ENCODE measurements around the gene EHMT2. TPM values are rescaled to one million over a fixed set of nuclear protein-coding genes. Genes with fewer than 3 reads are reported as not detected.
A peak's percentile ranks its signal among the peaks of the same experiment; 100 is the strongest.
"Not testable (repeated sequence)": the region's sequence is repeated elsewhere in the genome, so short reads cannot be mapped to it uniquely, and the experiment has no call there.

EHMT2 gene
- total and polyA plus RNA-seq, 5 donors, result 13.5 to 24.0 (median 19.9) TPM

DNA sequence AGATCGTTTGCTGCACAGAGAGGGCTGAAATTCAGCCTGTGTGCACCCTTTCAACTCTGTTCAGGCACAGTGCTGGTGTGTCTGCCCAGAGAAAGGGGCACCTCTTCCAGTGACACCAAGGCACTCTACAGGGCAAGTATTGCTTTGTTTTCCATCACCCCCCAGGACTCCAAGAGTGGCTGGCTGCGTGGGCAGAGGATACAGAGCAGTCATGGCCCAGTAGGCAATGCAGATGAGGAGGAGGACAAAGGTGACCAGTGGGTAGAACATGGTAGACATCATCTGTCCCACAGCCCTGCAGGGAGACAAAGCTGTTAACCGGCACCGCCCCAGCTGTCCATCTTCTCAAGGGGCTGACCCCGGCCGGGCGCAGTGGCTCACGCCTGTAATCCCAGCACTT is 28.2 kb downstream of the EHMT2 start:
- ATAC-seq (no peak), DNase-seq (peak in 2 of 3 donors; percentile 25 to 36)
- H3K27ac ChIP-seq (ENCODE audit: low read length), result no peak overlapping the region
- H3K4me3 ChIP-seq (ENCODE audit: low read length), result no peak overlapping the region
- H3K4me1 ChIP-seq (ENCODE audit: control insufficient read depth, insufficient read depth, low read length), result no peaks in the 10 kb centered on the region
- 75% methylated on average over 8 of the region's 8 CpGs for WGBS
- H3K27me3 ChIP-seq (ENCODE audit: control insufficient read depth, insufficient read depth), result no peaks in the 10 kb centered on the region
- no peaks in the 10 kb centered on the region for H3K9me3 ChIP-seq (ENCODE audit: control insufficient read depth, low read length)
- intact Hi-C loops (cut with DNase I), result loop anchor here in 1 of 4 donors (10.0 kb wide), 1 partner anchor 185 kb away; the partner anchor contains the start of gene LY6G5C

DNA sequence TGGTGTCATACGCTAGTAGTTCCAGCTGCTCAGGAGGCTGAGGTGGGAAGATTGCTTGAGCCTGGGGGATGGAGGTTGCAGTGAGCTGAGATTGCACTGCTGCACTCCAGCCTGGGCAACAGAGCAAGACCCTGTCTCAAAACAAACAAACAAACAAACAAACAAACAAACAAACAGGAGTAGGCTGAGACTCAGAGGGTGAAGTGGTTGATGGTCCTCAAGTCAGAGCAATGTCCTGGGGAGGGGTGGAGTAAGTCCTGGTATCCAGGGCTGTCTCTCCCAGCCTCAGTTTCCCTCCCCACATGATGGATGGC is 28.9 kb downstream of the EHMT2 start:
- intact Hi-C loops (cut with DNase I), result loop anchor here in 1 of 4 donors (10.0 kb wide), 1 partner anchor 184 kb away; the partner anchor contains the start of gene LY6G5C
- H3K4me1 ChIP-seq (ENCODE audit: control insufficient read depth, insufficient read depth, low read length); H3K9me3 ChIP-seq (ENCODE audit: control insufficient read depth, low read length); H3K27me3 ChIP-seq (ENCODE audit: control insufficient read depth, insufficient read depth); DNase-seq; H3K4me3 ChIP-seq (ENCODE audit: low read length); H3K27ac ChIP-seq (ENCODE audit: low read length); ATAC-seq: not testable (repeated sequence)
- 75% methylated on average over 1 of the region's 1 CpG for WGBS

DNA sequence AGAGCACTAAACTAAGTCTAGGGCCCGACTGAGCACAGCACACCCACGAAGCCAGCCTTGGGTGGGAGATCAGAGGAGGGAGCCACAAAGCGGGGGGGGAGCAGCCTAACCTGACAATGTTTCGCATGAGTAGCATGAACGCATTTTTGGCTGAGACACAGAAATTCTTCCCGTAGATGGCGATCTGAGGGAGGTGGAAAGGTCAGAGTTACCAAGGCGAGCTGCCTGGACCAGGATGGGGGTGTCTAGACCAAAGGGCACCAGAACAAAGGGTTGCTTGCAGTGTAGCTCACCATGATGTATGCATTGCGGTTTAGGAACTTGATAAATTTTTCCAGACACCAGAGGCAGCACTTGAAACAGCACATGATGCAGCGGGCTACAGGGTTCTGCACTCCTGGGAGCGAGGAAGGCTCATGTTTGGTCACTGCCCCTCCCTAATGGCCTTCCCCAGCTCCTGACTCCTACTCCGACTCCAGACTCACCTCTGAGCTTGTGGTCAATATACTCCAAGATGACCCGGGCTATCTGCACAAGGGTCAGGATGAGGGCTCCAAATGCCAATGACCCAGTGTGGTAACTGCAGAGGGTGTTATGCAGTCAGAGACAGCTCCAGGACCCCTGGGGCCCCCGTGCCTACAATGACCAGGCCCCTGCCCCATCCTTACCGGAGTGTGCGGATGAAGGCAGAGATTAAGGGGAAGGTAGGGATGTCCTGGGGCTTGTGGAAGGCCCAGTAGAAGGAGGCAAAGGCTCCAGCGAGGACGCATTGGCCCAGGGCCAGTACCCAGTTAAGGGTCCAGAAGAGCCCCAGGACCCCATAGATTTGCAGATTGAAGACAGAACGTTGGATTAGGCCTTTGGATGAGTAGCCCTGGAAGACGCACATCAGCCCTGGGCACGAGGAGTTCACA is 32.0 kb downstream of the EHMT2 start:
- Histone ChIP-seq H3K4me1 (ENCODE audit: control insufficient read depth, insufficient read depth, low read length) (peaks cover 2% of the 10 kb centered on the region), H3K27ac (ENCODE audit: low read length) (no peak overlapping the region), H3K27me3 (ENCODE audit: control insufficient read depth, insufficient read depth) (no peaks in the 10 kb centered on the region), H3K9me3 (ENCODE audit: control insufficient read depth, low read length) (no peaks in the 10 kb centered on the region), H3K4me3 (ENCODE audit: low read length) (no peak overlapping the region)
- intact Hi-C loops (cut with DNase I), result loop anchor here in 1 of 4 donors (10.0 kb wide), 1 partner anchor 181 kb away; the partner anchor contains the start of gene LY6G5C
- no peak for ATAC-seq
- peak in 2 of 3 donors; percentile 27 to 30 for DNase-seq
- WGBS, result 79% methylated on average over 21 of the region's 21 CpGs

DNA sequence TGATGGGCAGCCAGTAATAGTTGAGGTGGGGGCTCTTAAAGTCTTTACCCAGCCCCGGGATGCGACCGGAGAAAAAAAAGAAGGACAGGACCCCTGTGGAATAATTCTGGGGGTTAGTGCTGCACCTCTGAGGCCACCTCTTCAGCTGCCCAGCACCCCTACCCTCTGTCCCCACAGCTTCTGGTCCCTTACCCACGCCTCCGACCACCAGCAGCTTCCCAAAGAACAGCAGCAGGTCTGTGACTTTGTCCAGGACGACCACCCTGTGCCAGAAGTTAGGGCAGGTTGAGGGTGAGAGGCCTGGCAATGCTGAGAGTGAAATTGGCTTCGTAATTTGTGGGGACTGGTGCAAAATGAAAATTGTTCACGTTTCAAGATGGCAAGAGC is 32.7 kb downstream of the EHMT2 start:
- Histone ChIP-seq H3K27me3 (ENCODE audit: control insufficient read depth, insufficient read depth) (no peaks in the 10 kb centered on the region), H3K27ac (ENCODE audit: low read length) (no peak overlapping the region), H3K4me3 (ENCODE audit: low read length) (no peak overlapping the region), H3K9me3 (ENCODE audit: control insufficient read depth, low read length) (no peaks in the 10 kb centered on the region), H3K4me1 (ENCODE audit: control insufficient read depth, insufficient read depth, low read length) (peaks cover 2% of the 10 kb centered on the region)
- DNase-seq, result peak in 2 of 3 donors; percentile 26 to 28
- 85% methylated on average over 8 of the region's 8 CpGs for WGBS
- intact Hi-C loops (cut with DNase I), result loop anchor here in 1 of 4 donors (10.0 kb wide), 1 partner anchor 180 kb away; the partner anchor contains the start of gene LY6G5C
- no peak for ATAC-seq

DNA sequence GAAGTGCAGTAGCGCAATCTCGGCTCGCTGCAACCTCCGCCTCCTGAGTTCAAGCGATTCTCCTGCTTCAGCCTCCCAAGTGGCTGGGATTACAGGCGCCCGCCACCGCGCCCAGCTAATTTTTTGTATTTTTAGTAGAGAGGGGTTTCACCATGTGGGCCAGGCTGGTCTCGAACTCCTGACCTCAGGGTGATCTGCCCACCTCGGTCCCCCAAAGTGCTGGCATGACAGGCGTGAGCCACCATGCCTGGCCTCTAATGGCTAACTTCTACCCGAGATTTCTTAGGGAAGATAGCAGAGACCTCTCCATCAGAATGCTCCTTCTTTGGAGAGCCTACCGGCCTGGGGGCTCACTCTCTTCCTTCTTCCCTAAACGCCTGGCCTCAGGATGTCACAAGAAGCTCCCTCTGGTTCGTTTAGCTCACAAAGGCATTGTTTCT is 33.4 kb downstream of the EHMT2 start:
- not testable (repeated sequence) for H3K27me3 ChIP-seq (ENCODE audit: control insufficient read depth, insufficient read depth); H3K9me3 ChIP-seq (ENCODE audit: control insufficient read depth, low read length); H3K27ac ChIP-seq (ENCODE audit: low read length); H3K4me1 ChIP-seq (ENCODE audit: control insufficient read depth, insufficient read depth, low read length); ATAC-seq
- 14% methylated on average over 16 of the region's 16 CpGs for WGBS
- intact Hi-C loops (cut with DNase I), result loop anchor here in 1 of 4 donors (10.0 kb wide), 1 partner anchor 179 kb away; the partner anchor contains the start of gene LY6G5C
- peak in 1 of 3 donors; percentile 54 for DNase-seq
- H3K4me3 ChIP-seq (ENCODE audit: low read length), result peak overlapping the region; percentile 46

DNA sequence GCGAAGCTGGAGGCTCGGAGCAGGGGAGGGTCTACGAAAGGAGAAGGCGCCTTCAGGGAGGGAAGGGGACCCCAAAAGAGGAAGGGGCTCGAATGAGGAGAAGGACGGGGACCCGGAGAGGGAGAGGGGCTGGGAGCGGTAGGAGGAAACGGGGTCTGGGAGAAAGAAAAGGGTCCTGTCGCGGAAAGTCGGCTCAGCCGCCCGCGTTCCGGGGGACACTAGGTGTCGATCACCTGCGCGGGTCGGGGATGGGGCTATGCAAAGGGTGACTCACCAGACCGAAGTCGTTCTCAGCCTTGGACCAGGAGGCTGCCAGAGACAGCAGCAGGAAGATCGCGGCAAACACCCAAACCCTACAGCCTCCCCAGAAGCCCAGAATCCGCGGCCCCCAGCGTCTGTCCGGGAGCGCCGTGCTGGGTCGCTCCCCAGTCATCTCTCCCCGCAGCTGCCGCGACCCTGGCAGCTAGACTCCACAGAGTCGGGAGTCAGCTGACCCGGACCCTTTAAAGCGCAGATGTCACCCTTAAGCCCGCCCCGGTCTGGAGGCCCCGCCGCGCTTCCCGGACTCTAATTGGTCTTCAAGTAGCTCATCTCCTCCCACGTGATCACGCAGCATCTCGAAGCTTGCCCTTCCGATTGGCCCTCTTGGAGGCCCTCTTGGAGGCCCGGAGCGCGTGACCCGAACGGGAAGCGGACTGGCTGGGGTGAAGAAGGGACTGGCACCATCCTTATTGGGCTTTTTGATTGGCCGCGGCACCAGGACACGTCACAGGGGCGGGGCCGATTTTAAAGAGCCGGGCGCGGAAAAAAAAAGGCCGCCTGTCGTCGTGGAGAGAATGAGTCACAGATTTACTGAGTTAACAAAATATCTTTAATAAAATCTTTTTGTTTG is 34.9 kb downstream of the EHMT2 start, which contains the start of gene NEU1:
Gene NEU1, minus strand, starts transcription at position 478 of the 892 bp plus-strand sequence. Its CDS starts 45 bp downstream, at position 433.
- Histone ChIP-seq H3K27ac (ENCODE audit: low read length) (peak within 1 kb of the TSS; percentile 86), H3K4me3 (ENCODE audit: low read length) (peak within 1 kb of the TSS; percentile 85), H3K9me3 (ENCODE audit: control insufficient read depth, low read length) (no peaks in the 10 kb centered on the region), H3K4me1 (ENCODE audit: control insufficient read depth, insufficient read depth, low read length) (peaks cover 2% of the 10 kb centered on the region), H3K27me3 (ENCODE audit: control insufficient read depth, insufficient read depth) (no peaks in the 10 kb centered on the region)
- DNase-seq (peak; percentile 100), ATAC-seq (peak; percentile 98)
- intact Hi-C loops (cut with DNase I), result loop anchor here in 1 of 4 donors (10.0 kb wide), 1 partner anchor 178 kb away; the partner anchor contains the start of gene LY6G5C
- under 1% methylated on average over 64 of the region's 64 CpGs for WGBS

DNA sequence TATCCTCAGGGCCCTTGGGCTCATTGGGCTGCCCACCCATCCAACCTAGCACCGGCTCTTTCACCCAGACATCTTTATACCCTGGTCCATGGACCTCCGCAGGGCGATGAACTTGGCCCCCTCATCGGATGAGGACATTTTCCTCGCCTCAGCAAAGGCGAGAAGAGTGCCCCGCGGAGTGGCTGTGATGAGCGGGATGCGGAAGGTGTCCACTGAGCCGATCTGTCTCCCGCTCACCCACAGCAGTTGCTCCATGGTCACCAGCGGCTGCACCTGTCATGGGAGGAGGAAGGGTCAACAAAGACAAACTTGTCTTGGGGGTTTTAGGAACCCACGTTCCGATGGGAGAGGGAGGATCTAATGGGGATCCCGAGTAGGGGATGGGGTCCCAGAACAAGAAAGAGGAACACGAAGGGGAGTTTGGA is 35.6 kb downstream of the EHMT2 start:
- Histone ChIP-seq H3K27ac (ENCODE audit: low read length) (no peak overlapping the region), H3K4me3 (ENCODE audit: low read length) (peak overlapping the region; percentile 85), H3K27me3 (ENCODE audit: control insufficient read depth, insufficient read depth) (no peaks in the 10 kb centered on the region), H3K9me3 (ENCODE audit: control insufficient read depth, low read length) (no peaks in the 10 kb centered on the region), H3K4me1 (ENCODE audit: control insufficient read depth, insufficient read depth, low read length) (peaks cover 2% of the 10 kb centered on the region)
- DNase-seq (peak in 1 of 3 donors; percentile 65), ATAC-seq (no peak)
- intact Hi-C loops (cut with DNase I), result loop anchor here in 1 of 4 donors (10.0 kb wide), 1 partner anchor 177 kb away; the partner anchor contains the start of gene LY6G5C
- 39% methylated on average over 17 of the region's 17 CpGs for WGBS

DNA sequence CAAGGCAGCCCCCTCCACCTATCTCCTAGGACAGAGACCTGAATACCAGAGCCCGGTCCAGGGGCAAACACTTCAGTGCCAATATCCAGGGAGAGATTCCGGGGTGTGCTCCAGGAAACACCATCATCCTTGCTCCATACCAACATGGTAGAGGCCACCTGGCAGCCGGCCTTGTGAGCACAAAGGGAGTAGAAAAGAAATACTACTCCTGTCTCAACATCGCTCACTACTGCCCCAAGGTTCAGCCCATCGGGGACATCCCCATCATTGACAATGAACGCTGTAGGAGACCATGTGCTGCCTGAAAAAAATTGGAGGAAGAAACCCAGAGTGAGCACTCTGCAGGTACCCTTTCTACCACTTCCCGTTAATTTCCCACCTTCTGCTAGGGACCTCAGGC is 36.3 kb downstream of the EHMT2 start:
- H3K4me1 ChIP-seq (ENCODE audit: control insufficient read depth, insufficient read depth, low read length), result peaks cover 2% of the 10 kb centered on the region
- 93% methylated on average over 7 of the region's 7 CpGs for WGBS
- DNase-seq (peak in 1 of 3 donors; percentile 32), ATAC-seq (no peak)
- intact Hi-C loops (cut with DNase I), result loop anchor here in 1 of 4 donors (10.0 kb wide), 1 partner anchor 176 kb away; the partner anchor contains the start of gene LY6G5C
- H3K27me3 ChIP-seq (ENCODE audit: control insufficient read depth, insufficient read depth), result no peaks in the 10 kb centered on the region
- H3K9me3 ChIP-seq (ENCODE audit: control insufficient read depth, low read length), result no peaks in the 10 kb centered on the region
- no peak overlapping the region for H3K4me3 ChIP-seq (ENCODE audit: low read length)
- H3K27ac ChIP-seq (ENCODE audit: low read length), result no peak overlapping the region

DNA sequence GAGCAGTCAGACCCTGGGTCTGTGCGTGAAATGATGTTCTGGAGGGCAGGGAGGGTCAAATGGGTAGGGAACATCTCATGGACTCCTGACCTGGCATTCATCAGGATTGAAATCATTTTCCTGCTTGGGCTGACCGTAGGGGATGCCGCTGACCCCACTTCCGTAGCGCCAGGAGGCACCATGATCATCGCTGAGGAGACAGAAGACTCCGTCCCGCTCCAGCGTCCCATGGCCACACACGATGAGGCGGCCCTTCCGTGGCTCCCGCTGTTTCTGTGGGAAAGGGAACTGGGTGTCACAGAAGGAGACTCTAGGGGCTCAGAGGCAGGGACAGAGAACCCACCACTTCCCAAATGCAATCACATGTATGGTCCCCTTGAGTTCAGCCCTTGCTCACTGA is 37.1 kb downstream of the EHMT2 start:
- H3K27ac ChIP-seq (ENCODE audit: low read length), result no peak overlapping the region
- no peaks in the 10 kb centered on the region for H3K9me3 ChIP-seq (ENCODE audit: control insufficient read depth, low read length)
- ATAC-seq (no peak), DNase-seq (peak in 1 of 3 donors; percentile 30)
- H3K27me3 ChIP-seq (ENCODE audit: control insufficient read depth, insufficient read depth), result no peaks in the 10 kb centered on the region
- H3K4me1 ChIP-seq (ENCODE audit: control insufficient read depth, insufficient read depth, low read length), result peaks cover 2% of the 10 kb centered on the region
- H3K4me3 ChIP-seq (ENCODE audit: low read length), result no peak overlapping the region
- 93% methylated on average over 13 of the region's 13 CpGs for WGBS
- intact Hi-C loops (cut with DNase I), result loop anchor here in 1 of 4 donors (10.0 kb wide), 1 partner anchor 176 kb away; the partner anchor contains the start of gene LY6G5C

DNA sequence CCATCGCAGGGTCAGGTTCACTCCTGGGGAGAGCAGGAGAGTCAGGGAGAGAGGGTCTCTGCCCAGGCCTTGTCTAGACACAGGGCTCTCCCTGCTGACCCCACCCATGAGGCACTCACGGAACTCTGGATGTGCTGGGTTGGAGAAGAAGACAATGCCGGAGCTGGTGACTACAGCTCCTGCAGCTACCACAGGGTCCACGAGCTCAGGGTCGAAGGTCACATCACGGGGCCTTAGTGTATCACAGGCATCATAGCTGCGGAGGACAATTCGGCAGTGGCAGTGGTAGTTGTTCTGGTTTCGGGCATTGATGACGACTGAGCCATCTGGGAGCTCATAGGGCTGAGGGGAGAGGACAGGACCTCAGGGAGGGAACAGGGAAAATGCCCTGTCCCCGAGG is 37.6 kb downstream of the EHMT2 start:
- peaks cover 2% of the 10 kb centered on the region for H3K4me1 ChIP-seq (ENCODE audit: control insufficient read depth, insufficient read depth, low read length)
- intact Hi-C loops (cut with DNase I), result loop anchor here in 1 of 4 donors (10.0 kb wide), 1 partner anchor 175 kb away; the partner anchor contains the start of gene LY6G5C
- no peaks in the 10 kb centered on the region for H3K9me3 ChIP-seq (ENCODE audit: control insufficient read depth, low read length)
- peak in 1 of 3 donors; percentile 34 for DNase-seq
- 91% methylated on average over 11 of the region's 11 CpGs for WGBS
- no peak overlapping the region for H3K27ac ChIP-seq (ENCODE audit: low read length)
- no peak for ATAC-seq
- no peaks in the 10 kb centered on the region for H3K27me3 ChIP-seq (ENCODE audit: control insufficient read depth, insufficient read depth)
- no peak overlapping the region for H3K4me3 ChIP-seq (ENCODE audit: low read length)
